ENCODE measurements around the gene CTLA4. TPM values are rescaled to one million over a fixed set of nuclear protein-coding genes. Genes with fewer than 3 reads are reported as not detected.

Gene CTLA4
- total RNA-seq, 1 experiment from 2014 or later, result not detected

GRCh38 chr2:203893401-203893800 lies 25.8 kb downstream of the CTLA4 start:
- Mint-ChIP-seq H3K9me3 (ENCODE audit: unreplicated experiment) (no peaks in the 10 kb centered on the region), H3K27ac (ENCODE audit: low read depth, unreplicated experiment) (no peak overlapping the region), H3K27me3 (ENCODE audit: insufficient read depth, unreplicated experiment) (no peaks in the 10 kb centered on the region), H3K4me1 (ENCODE audit: insufficient read depth, unreplicated experiment) (peaks cover 5% of the 10 kb centered on the region), H3K36me3 (ENCODE audit: insufficient read depth, unreplicated experiment) (no peaks in the 10 kb centered on the region), H3K4me3 (ENCODE audit: unreplicated experiment) (no peak overlapping the region)
- no peak for TF ChIP-seq CTCF (IDR thresholded peaks at IDR 0.05; ENCODE audit: unreplicated experiment)
- POLR2A ChIA-PET, result no interaction called here
- no peak for DNase-seq (ENCODE audit: unreplicated experiment)
- intact Hi-C loops (cut with micrococcal nuclease), result no loop called here
- CTCF ChIA-PET, result interaction anchor here (0.5 kb wide), 1 partner anchor 18 kb away, joined by 3 read pairs; no protein-coding TSS in a partner anchor
- no TSS peak for BruUV-seq (replicated peaks)

GRCh38 chr2:203893840-203894239 lies 26.3 kb downstream of the CTLA4 start:
- H3K27ac Mint-ChIP-seq (ENCODE audit: low read depth, unreplicated experiment), result no peak overlapping the region
- no peaks in the 10 kb centered on the region for H3K9me3 Mint-ChIP-seq (ENCODE audit: unreplicated experiment)
- no peaks in the 10 kb centered on the region for H3K27me3 Mint-ChIP-seq (ENCODE audit: insufficient read depth, unreplicated experiment)
- POLR2A ChIA-PET, result no interaction called here
- no peak for TF ChIP-seq CTCF (IDR thresholded peaks at IDR 0.05; ENCODE audit: unreplicated experiment)
- H3K4me1 Mint-ChIP-seq (ENCODE audit: insufficient read depth, unreplicated experiment), result peaks cover 5% of the 10 kb centered on the region
- DNase-seq (ENCODE audit: unreplicated experiment), result no peak
- no peaks in the 10 kb centered on the region for H3K36me3 Mint-ChIP-seq (ENCODE audit: insufficient read depth, unreplicated experiment)
- CTCF ChIA-PET, result interaction anchor here (0.5 kb wide), 1 partner anchor 18 kb away, joined by 3 read pairs; no protein-coding TSS in a partner anchor
- no TSS peak for BruUV-seq (replicated peaks)
- H3K4me3 Mint-ChIP-seq (ENCODE audit: unreplicated experiment), result no peak overlapping the region
- intact Hi-C loops (cut with micrococcal nuclease), result no loop called here

GRCh38 chr2:203894262-203894661 lies 26.7 kb downstream of the CTLA4 start:
- H3K27ac Mint-ChIP-seq (ENCODE audit: low read depth, unreplicated experiment), result no peak overlapping the region
- H3K4me1 Mint-ChIP-seq (ENCODE audit: insufficient read depth, unreplicated experiment), result peaks cover 5% of the 10 kb centered on the region
- intact Hi-C loops (cut with micrococcal nuclease), result no loop called here
- no peaks in the 10 kb centered on the region for H3K9me3 Mint-ChIP-seq (ENCODE audit: unreplicated experiment)
- no TSS peak for BruUV-seq (replicated peaks)
- no peak for DNase-seq (ENCODE audit: unreplicated experiment)
- no peak overlapping the region for H3K4me3 Mint-ChIP-seq (ENCODE audit: unreplicated experiment)
- ChIA-PET CTCF (interaction anchor here (0.5 kb wide), 1 partner anchor 18 kb away, joined by 3 read pairs; no protein-coding TSS in a partner anchor), POLR2A (no interaction called here)
- H3K36me3 Mint-ChIP-seq (ENCODE audit: insufficient read depth, unreplicated experiment), result no peaks in the 10 kb centered on the region
- no peak for TF ChIP-seq CTCF (IDR thresholded peaks at IDR 0.05; ENCODE audit: unreplicated experiment)
- H3K27me3 Mint-ChIP-seq (ENCODE audit: insufficient read depth, unreplicated experiment), result no peaks in the 10 kb centered on the region

GRCh38 chr2:203897544-203897943 lies 30.0 kb downstream of the CTLA4 start:
- H3K27ac Mint-ChIP-seq (ENCODE audit: low read depth, unreplicated experiment), result no peak overlapping the region
- intact Hi-C loops (cut with micrococcal nuclease), result no loop called here
- ChIA-PET POLR2A (no interaction called here), CTCF (interaction anchor here (0.7 to 1.2 kb wide), 3 partner anchors 9 to 114 kb away, joined by 3 to 5 read pairs (median 4); no protein-coding TSS in a partner anchor)
- no peak for DNase-seq (ENCODE audit: unreplicated experiment)
- TF ChIP-seq CTCF (IDR thresholded peaks at IDR 0.05; ENCODE audit: unreplicated experiment), result no peak
- H3K9me3 Mint-ChIP-seq (ENCODE audit: unreplicated experiment), result peaks cover 8% of the 10 kb centered on the region
- no peak overlapping the region for H3K4me3 Mint-ChIP-seq (ENCODE audit: unreplicated experiment)
- H3K36me3 Mint-ChIP-seq (ENCODE audit: insufficient read depth, unreplicated experiment), result no peaks in the 10 kb centered on the region
- no peaks in the 10 kb centered on the region for H3K4me1 Mint-ChIP-seq (ENCODE audit: insufficient read depth, unreplicated experiment)
- no peaks in the 10 kb centered on the region for H3K27me3 Mint-ChIP-seq (ENCODE audit: insufficient read depth, unreplicated experiment)
- no TSS peak for BruUV-seq (replicated peaks)

All from MCF 10A (cell line).